Peyer's patch (tissue), 4 donors: ENCODE results near the gene NRG3.

Source experiments
- POLR2A ChIP-seq, 2 donors: fragments of 450-650 bp; IDR thresholded peaks; one replicate each; pipeline ENCODE4 v1.5.1; 2017; ENCODE audit warnings: antibody characterized with exemption in 2 of 2, mild to moderate bottlenecking in 2 of 2, moderate library complexity in 2 of 2
- TF ChIP-seq, protein P1 (sequence below), 6 experiments: fragments of 450-650 bp in 4 of 6; fragments of 200-600 bp in 2 of 6; sonication (generic) in 1 of 6; IDR thresholded peaks; one replicate each; pipeline ENCODE4 v1.5.1; 2017 to 2019; ENCODE audit warnings: antibody characterized with exemption in 6 of 6, mild to moderate bottlenecking in 3 of 6, moderate library complexity in 1 of 6

DNA sequence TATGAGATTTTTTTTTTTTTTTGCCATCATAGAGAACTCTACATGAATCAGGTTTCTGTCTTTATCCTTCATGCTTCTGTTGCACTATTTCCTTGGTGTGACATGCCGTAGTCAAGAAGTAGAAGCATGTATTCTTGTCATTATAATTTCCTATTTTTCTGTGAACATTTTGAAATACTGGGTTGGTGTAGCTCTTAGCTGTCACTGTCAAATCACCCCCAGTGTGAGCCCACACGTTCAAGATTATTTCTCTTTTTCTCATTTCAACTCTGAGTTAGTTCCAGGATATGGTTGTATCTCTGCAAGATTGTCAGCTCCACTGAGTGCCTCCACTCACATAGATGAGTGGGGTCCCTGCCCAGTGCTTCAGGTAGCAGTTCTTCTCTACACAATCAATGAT is 209.5 kb downstream of the NRG3 start:
- TF ChIP-seq, protein P1, sequence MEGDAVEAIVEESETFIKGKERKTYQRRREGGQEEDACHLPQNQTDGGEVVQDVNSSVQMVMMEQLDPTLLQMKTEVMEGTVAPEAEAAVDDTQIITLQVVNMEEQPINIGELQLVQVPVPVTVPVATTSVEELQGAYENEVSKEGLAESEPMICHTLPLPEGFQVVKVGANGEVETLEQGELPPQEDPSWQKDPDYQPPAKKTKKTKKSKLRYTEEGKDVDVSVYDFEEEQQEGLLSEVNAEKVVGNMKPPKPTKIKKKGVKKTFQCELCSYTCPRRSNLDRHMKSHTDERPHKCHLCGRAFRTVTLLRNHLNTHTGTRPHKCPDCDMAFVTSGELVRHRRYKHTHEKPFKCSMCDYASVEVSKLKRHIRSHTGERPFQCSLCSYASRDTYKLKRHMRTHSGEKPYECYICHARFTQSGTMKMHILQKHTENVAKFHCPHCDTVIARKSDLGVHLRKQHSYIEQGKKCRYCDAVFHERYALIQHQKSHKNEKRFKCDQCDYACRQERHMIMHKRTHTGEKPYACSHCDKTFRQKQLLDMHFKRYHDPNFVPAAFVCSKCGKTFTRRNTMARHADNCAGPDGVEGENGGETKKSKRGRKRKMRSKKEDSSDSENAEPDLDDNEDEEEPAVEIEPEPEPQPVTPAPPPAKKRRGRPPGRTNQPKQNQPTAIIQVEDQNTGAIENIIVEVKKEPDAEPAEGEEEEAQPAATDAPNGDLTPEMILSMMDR (IDR thresholded peaks at IDR 0.05) = no peak
- TF ChIP-seq POLR2A (IDR thresholded peaks at IDR 0.05) = no peak
